GM19468 (cell line): ENCODE data around the gene CDC42EP1.

Source experiments
- ATAC-seq: cut with Tn5 transposase; IDR thresholded peaks from one replicate; pipeline ENCODE4 v1.9.1; 2021; ENCODE audit warnings: mild to moderate bottlenecking, moderate library complexity, moderate number of reproducible peaks; ENCODE audit not compliant: unreplicated experiment; ENCODE audit errors: extremely low read depth

CDC42EP1 gene

DNA sequence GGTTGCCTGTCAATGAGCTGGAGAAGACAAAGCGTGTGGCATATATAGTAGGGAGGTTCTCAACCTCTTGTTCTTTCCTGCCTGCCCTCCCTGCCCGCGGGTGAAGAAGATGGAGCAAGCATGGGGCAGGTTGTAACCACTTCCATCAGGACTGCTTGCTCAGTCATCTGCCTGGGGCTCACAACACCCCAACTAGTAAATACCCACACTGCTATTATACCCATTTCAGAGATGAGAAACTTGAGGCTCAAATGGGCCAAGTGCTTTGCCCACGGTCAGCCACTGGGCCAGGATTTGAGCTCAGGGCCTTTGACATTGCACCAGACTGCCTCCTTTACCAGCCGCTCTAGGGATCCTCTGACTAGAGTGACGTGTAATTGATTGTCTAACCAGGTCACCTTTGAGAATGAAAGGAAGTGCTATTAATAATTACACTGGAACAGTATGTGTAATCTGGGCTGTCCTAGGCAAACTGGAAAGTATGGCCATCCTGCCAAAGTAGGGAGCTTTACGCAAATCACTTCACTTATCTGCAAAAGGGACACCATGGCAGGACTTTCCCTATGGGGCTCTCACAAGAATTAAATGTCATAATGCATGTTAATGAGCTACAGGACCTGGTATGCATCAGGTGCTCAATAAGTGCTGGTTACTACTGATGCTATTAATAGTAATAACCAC is 2.8 kb upstream of the CDC42EP1 start:
- no peak for ATAC-seq

DNA sequence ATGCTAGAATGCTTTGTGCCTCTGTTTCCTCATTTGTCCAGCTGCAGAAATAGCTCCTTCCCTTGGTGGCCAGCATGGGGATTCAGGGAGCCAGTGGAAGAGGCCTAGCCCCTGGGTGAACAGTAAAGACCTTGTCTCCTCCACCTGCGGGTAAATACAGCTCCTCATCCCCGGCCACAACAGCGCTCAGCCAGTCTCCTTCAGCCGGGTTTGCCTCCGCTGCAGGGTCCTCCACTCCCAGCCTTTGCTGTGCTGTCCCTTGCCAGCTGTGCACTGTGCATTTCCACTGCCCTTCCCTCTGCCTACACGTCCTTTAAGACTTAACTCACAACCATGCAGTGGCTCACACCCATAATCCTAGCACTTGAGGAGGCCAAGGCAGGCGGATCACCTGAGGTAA is 1.5 kb upstream of the CDC42EP1 start:
- ATAC-seq, result no peak

DNA sequence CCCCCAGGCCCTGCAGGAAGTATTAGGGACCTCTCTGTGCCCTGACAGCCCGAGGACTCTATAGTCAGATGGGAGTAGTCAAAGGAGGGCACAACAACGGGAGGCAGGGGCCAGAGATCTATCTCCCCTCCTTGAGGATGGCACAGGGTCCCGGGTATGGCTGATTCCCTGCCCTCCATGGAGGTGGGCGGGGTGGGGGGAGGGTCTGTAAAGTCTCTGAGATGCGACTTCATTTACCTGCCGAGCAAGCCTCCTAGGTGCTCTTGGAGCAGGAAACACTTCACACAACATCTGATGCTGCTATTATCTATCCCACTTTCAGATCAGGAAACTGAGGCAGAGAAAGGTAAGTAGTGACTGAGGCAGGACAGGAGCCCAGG is 769 bp upstream of the CDC42EP1 start:
- no peak for ATAC-seq

DNA sequence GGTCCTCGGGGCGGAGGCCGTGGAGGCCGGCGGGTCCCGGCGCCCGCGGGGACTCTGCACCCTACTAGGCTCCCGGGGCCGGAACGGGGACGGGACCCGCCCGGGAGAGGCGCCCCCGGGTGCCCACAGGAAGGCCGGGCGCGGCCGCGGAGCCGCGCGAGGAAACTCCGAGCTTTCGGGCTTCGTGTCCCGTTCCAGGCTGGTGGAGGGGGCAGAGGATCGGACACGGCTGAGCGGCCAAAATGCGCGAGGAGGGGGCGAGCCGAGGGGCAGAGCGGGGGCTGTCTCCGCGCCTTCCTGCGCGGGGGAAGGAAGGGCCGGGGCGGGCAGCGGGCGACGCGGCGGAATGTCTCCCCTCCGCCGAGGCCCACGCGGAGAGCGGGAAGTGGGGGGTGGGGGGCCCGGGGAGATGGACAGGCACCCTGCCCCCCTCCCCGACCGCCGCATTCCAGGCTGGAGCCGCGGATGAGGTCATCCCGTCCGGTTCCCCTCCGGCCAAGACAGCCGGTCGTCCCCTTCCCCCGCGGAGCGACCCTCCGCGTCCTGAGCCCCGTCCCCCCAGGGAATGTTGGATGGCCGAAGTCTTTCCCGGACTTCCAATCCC is 430 bp downstream of the CDC42EP1 start:
- no peak for ATAC-seq

DNA sequence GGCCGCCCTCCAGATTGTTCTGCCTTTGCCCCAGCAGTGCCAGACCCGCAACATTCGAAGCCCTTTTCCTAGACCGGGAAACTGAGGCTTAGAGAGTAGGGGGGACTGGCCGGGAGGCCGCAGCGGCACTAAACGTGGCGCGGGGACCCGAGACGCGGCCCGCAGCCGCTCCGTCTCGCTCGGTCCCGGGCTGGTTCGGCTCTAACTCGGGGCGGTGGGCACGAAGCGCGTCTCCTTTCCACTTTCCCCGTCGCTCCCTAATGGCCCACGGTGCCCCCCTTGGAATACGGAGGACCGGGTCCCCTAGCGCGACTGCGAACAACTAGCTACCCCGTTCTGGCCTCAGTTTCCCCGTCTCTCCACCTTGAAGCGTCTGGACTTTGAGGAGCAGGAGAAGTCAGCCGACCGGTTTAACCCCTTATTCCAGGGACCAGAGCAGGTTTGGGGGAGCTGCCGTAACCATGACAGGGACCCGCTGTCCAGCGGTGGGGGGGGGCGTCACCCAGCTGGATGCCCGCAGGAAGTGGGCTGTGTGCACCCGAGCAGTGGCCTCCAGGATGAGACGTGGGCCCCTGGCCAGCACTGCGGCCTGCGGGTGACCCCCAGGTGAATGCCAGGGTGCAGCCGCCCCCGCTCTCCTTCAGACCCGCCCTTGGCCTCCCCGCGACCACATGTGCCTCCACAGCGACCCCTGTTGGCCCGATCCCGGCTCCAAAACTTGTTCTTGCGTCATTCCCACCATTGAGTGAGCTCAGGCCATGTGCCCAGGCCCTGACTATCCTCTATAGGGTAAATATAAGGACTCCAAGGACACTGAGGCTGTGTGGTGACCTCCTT is 1.1 kb downstream of the CDC42EP1 start:
- no peak for ATAC-seq

DNA sequence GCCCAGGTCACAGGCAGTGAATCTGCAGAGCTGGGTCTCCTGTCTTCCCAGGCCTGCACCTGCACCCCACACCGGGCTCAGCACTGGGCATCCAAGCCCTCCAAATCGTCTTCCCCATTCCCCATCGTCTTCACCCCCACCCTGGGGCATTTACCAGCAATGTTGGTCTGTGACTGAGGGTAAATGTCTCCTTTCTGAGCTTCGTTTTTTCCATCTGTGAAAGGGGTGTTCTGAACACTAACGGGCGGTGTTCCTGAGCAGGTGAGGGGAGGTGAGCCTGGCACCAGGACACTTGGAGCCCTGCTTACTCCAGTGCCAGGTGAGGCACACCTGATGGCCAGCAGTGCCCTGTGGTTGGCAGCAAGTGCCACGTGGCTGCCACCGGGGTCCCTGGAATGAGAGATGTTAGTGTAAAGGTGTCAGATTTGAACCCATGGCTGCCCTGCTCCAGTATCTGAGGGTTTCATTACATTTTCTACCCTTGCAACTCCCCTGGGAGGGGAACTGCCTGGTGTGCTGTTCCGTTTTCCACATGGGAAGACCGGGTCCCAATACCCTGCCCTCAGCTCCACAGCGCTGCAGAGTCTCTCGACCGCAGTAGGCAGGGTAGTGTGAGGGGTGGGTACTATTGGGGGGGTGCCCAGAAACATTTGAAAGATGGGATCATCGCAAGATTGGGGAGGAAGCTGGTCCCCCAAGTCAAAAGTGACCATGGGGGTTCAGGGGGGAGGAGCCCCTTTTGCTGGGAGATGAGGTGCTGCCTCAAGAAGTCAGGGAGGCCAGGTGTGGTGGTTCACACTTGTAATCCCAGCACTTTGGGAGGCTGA is 2.0 kb downstream of the CDC42EP1 start:
- ATAC-seq, result no peak

DNA sequence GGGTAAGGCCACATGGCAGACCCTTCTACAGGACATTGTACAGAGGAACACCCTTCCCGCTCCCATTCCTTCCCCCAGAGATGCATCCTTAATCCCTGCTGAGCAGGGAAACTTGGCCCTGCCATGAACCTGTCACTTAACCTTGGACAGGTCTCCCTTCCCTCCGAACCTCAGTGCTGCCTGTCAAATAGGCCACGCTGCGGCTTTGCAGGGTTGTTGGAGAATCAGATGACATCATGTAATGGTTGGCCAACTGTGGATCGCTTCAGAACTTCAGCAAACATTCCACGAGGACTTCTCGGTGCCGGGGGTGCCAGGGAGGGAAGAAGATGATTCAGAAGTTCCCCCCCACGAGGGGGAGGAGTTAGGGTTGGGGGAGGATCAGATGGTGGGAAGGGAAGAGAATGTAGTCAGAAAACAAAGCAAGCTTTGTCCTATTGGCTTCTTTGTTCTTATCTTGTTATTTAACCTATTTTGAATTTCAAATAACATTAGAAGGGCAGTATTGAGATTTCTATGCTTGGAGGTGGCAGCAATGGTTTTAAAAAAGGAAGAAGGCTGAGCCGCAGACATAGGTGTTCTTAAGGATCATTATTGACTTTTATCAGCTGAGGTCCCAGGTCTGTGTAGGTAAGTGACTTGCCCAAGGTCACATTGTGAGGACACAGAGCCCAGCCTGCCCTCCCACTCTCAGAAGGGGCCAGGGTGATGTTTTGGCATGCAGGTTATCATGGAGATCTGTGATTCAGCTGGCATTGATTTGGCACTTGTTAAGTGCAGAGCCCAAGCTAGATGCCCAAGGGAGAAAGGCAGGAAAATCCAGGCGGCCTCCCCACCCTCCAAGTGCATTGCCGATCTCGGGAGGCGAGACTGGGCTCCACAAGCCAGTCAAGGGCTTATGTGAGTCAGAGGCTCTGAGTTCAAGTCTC is 3.1 kb downstream of the CDC42EP1 start:
- ATAC-seq, result no peak

DNA sequence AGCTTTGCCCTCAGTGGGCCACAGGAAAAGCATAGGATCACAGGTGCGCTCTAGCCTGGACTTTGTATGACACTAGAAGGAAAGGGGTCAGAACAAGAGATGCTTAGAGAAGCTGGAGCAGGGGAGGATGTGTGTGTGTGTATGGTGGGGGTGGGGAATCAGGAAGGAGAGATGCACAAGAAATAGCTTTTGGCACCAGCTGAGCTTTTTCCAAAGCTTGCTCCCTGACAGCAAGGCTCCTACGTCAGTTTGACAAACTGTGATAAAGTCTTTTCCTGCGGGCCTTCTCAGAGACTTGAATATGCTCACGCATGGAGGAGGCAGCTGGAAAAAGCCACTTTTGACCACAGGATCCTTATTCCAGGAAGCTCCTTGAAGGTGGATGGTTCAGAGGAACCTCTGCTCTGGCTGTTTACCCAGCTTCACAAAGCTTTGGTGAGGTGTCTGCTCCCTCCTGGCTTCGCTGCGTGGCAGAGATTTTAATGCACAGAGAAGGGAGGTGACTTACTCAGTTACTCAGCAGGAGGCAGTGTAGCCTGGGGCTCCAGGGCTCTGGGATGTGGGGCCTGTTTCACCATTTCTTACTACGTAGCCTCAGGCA is 3.9 kb downstream of the CDC42EP1 start:
- no peak for ATAC-seq

DNA sequence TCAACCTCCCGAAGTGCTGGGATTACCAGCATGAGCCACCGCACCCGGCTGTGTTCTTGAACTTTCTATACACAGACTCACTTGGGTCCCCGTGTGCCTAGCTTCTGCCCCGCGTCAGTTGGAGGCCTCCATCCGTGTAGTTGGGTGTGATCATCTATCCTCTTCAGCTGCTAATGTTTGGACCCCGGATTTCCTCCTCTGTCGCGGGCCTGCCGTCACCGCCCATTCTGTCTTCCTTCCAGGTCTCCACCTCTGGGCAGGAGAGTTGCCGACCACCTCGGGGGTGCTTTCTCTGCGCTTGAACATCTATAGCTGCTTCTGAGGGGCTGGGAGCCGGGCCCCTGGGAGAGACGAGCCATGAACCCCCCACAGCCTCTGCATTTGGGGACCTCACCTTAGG is 5.5 kb downstream of the CDC42EP1 start:
- ATAC-seq, result no peak

DNA sequence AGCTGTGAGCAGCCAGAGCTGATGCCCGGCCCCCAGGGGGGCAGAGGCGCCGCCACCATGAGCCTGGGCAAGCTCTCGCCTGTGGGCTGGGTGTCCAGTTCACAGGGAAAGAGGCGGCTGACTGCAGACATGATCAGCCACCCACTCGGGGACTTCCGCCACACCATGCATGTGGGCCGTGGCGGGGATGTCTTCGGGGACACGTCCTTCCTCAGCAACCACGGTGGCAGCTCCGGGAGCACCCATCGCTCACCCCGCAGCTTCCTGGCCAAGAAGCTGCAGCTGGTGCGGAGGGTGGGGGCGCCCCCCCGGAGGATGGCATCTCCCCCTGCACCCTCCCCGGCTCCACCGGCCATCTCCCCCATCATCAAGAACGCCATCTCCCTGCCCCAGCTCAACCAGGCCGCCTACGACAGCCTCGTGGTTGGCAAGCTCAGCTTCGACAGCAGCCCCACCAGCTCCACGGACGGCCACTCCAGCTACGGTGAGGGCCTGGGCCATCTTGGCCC is 6.1 kb downstream of the CDC42EP1 start:
- ATAC-seq, result no peak

DNA sequence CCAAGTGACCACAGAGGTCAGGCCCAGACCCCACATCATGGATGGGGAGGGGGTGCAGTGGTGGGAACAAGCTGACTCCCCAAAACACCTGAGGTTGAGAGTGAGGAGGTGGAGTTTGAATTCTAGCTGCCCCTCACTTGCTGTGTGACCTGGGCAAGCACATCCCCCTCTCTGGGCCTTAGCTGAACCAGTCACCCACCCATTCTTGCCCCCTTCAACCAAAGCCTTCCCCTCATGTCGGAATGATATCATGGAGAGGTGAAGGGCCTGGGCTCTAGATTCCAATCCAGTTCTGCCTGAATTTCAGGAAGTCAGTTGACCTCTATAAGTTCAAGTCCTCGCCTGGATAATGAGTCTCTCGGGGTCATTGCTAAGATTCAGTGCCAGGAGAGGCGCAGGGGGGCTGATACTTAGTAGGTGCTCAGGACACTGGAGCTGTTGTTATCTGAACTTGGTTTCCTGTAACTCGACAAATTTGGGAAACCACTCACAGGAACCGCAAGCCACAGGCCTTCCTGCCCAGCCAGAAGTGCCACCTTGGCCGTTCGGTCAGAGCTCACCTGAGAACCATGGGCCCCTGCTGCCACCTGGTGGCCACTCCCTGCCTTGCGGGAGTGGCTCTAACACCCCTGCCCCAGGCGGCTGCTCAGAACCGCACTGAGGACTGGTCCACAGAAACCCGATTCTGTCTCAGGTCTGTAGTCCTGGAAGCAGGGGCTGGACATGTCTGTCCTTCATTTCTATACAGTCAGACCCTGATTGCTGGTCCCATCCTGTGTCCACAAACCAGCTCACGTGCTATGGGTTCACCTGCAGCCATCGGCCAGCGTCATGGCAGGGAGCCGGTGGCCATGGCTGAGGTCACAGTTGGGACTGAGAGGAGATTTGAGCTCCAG is 6.9 kb downstream of the CDC42EP1 start:
- no peak for ATAC-seq

DNA sequence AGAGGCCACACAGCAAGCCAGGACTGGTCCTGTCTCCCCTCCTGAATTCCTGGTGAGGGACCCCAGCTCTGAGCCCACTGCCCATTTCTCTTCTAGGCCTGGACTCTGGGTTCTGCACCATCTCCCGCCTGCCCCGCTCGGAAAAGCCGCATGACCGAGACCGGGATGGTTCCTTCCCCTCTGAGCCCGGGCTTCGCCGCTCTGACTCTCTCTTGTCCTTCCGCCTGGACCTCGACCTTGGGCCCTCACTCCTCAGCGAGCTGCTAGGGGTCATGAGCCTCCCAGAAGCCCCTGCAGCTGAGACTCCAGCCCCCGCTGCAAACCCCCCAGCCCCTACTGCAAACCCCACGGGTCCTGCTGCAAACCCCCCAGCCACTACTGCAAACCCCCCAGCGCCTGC is 7.7 kb downstream of the CDC42EP1 start:
- no peak for ATAC-seq

DNA sequence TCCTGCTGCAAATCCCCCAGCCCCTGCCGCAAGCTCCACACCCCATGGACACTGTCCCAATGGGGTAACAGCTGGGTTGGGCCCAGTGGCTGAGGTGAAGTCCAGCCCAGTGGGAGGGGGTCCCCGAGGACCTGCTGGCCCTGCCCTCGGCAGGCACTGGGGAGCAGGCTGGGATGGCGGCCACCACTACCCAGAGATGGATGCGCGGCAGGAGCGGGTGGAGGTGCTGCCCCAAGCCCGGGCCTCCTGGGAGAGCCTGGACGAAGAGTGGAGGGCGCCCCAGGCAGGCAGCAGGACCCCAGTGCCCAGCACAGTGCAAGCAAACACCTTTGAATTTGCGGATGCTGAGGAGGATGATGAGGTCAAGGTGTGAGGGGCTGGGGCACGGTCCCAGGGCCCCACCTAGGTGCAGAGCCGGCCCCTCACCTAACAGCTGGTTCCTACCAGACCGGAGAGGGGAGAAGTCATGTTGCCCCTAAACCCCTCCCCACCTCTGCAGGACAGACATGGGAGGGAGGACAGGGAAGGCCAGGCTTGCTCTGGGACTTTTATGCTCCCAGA is 8.2 kb downstream of the CDC42EP1 start:
- ATAC-seq, result no peak

DNA sequence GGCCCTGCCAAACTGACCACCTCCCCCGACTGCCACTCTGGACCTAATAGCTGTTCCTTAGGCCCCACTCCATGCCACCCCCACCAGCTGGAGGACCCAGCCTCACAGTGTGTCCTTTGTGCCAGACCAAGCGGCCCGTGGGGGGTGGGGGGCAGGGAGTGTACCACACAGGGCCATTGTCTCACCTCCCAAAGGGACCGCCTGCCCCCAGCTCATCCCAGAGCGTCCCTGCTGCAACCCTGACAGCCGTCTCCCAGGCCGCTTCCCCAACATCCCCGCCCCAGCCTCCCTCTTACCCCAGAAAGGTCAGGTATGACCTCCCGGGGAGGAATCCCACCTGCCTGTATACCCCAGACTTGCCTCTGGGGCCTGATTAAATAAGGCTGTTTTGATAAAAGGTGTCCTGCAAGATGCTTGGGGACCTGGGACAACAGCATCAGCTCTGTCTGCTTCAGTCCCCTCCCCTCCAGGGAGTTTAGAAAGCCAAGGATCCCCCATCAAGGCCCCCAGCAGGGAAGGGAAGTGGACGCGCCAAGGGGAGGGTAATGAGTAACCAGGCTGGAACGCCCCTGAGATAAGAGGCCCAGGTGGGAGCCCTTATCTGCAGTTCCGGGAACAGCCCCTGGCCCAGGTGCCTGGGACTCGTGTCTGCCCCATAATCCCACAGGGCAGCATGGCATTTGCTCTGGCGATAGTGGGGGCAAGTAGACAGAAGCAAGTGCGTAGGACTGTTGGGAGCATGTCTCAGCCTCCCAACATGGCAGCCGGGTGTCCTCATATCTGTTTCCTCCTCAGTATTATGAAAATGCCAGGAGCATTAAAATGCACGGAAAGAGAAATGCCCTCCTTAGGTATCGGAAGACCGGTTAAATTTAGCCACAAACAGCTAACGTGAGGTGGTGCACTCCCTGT is 9.0 kb downstream of the CDC42EP1 start:
- no peak for ATAC-seq

DNA sequence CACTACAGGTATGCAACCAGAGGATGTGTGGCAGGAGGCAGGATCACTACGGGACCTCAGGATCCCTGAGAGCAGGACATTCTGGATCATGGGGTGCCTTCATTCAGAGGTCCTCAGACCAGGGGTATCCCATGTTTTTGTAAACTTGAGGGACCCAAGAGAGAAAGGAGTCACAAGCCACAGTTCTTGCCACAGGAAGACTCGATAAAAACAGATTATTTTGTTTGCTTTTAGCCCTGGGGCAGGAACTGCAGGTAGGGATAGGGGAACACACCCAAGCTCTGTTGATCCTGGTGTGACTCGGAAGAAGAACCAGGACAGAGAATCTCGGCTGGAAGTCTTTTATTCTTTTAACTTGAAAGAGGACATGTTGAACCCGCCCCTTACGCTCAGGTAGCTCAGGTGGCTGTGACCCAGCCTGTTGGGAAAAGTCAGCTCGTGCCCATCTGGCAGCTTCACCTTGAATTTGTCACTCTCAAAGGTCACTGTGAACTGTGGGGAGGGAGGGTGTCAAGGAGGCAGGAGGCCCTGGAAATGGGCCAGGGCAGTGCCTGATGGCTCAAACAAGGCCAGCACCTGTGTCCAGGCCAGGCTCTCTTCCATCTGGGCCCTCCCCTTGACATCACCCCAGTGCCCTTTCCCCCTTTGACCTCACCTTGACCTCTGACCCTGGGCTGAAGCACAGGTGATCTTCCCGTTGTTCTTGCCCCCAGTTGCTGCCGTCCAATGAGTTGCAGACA is 9.8 kb downstream of the CDC42EP1 start:
- ATAC-seq, result no peak

DNA sequence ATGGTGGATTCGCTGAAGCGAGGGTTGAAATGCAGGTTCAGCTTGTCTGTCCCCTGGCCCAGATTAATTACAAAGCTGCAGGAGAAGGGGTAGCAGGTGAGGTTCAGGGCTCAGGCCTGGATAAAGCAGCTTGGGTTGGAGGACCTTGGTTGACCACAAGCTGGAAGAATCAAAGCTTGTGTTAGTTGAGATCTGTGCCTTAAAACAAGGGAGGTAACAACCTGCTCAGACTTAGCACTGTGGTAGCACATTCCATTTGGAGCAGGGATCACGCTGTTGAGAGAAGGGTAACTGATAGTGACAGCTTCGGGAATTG is 10.3 kb downstream of the CDC42EP1 start:
- ATAC-seq, result no peak
